GM21619 (cell line): ENCODE measurements around the gene STRIP2.
"Not testable (repeated sequence)": the region's sequence is repeated elsewhere in the genome, so short reads cannot be mapped to it uniquely, and the experiment has no call there.

Experiments
- ATAC-seq: cut with Tn5 transposase; IDR thresholded peaks from one replicate; pipeline ENCODE4 v1.9.1; 2021; ENCODE audit not compliant: unreplicated experiment

The STRIP2 gene

GRCh38 chr7:129417073-129417472, 17.2 kb upstream of the STRIP2 start:
- no peak for ATAC-seq

DNA sequence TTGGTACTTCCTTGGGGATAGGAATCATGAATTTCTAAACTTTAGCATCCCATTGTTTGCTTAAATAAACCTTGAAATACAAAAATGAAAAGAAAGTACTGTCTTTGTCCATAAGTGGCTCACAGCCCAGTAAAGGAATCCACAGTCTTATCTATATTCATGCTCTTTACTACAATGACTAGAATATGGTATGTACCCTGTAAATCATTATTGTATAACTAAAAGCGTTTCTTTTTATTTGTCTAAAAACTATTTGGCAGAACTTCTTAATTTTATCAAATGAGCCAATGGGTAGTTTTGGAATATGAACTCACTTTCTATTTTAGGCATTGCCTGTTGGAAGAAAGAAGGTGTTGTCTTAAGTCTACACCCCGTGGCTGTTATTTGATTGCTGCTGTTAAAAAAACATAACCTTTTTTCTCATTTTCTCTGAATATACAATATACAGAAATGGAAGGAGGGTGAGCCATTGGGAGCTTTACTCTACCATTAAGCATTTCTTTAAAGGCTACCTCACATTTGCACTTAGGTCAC, 12.4 kb upstream of the STRIP2 start:
- ATAC-seq, result no peak

DNA sequence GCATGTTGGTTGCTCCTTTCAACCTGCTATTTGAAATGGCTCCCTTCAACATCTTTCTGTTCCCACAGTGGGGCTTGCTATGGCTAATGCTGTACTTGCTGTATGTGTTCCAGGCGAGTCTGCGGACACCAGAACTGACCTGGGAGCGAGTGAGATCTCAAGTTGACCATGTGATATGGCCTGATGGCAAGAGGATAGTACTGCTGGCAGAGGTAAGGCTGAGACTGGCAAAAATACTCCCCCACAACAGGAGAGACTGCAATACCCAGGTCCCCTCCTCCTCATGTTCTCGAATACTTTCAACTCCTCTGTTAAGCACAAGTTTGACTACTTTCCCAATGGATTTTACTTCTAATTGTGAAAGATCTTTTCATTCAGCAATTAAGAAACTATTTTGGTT, 11.5 kb upstream of the STRIP2 start:
- ATAC-seq, result no peak

DNA sequence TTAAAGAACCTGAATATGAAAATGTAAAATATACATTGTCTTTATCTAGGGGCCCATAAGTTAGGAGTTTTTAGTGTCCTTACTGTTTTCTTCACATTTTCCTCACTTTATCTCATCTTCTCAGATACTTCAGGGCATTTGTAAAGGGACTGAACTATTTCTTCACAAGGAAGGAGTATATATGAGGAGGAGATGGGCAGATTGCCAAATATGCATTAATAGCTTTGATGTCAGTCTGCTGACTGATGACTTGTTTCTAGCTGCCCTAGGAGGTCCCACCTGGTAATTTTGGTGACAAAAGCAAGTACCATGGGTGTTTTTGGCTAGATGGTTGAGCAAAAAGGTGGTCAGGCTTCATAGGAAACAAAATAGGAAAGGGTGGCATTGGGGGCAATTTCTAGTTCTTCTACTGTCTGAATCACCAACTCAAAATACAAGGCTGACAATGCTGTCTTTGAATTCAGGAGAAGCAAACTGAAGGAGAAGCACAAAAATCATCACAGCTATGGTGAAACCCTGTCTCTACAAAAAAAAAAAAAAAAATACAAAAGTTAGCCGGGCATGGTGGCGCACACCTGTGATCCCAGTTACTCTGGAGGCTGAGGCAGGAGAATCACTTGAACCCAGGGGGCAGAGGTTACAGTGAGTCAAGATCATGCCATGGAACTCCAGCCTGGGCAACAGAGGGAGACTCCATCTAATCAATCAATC, 10.4 kb upstream of the STRIP2 start:
- ATAC-seq, result no peak

GRCh38 chr7:129426482-129426881, 7.8 kb upstream of the STRIP2 start:
- no peak for ATAC-seq

GRCh38 chr7:129427526-129428045, 6.6 kb upstream of the STRIP2 start:
- no peak for ATAC-seq

DNA sequence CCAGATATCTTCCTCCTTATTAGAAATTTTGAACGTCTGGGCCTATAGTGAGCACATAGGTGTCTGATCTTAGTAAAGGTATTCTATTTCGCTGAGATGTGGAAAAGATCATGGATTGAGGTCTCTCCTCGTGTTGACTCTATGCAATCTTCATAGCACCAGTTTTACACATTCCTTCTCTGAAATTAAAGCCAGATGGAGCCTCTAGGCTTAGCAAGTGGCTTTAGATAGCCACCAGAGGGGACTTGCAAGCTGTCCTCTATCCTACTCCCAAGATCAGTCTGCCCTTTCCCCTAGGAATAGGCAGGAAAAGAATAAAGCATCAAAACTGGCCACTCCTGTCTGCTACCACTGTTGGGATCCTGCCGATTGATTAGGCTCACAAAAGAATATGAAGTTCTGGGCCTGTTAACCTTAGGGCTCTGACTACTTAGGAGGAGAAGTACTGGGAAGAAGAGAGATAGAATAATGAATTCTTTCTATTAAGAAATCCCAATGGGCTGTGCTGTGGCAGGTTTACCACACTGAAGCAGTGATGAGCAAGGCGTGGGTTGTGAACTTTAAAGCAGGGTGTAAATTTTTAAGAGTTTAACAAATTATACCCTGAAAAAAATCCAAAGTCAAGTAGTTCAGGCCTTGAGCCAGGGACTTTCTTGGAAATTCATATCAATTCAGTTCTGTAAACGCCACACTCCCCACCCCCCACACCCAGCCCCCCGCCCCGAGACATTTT, 2.2 kb upstream of the STRIP2 start:
- ATAC-seq, result no peak

DNA sequence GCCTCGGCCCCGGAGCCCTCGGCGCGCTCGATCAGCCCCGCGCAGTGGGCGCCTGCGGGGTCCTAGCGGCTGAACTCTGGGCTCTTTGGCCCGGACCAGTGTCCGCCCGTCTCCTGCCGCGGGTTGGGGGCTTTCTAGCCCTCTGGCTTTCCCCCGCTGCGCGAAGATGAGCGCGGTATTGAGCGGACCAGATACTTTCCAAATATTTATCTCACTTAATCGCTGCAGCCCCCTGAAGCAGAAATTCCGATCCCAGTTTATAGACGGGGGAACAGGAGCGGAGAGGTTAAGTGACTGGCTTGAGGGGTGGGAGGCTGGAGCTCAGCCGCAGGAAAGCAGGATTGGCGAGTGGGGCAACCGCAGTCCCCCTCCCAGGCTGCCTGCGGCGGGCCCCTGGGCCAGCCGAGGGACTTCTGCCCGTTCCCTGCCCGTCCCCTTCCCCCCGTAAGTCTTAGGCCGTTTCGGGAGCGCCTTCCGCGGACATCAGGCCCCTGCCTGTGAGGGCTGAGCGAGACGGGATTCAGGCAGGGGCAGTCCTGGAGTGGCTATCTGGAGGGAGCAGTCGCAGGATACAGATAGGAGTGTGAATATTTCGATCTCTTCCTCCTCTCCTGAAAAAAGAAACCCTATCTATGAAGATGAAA, 565 bp downstream of the STRIP2 start:
- ATAC-seq, result no peak

GRCh38 chr7:129435414-129435829, 1.2 kb downstream of the STRIP2 start:
- no peak for ATAC-seq

GRCh38 chr7:129436335-129436923, 2.2 kb downstream of the STRIP2 start:
- no peak for ATAC-seq

GRCh38 chr7:129437190-129437589, 3.0 kb downstream of the STRIP2 start:
- ATAC-seq, result no peak

DNA sequence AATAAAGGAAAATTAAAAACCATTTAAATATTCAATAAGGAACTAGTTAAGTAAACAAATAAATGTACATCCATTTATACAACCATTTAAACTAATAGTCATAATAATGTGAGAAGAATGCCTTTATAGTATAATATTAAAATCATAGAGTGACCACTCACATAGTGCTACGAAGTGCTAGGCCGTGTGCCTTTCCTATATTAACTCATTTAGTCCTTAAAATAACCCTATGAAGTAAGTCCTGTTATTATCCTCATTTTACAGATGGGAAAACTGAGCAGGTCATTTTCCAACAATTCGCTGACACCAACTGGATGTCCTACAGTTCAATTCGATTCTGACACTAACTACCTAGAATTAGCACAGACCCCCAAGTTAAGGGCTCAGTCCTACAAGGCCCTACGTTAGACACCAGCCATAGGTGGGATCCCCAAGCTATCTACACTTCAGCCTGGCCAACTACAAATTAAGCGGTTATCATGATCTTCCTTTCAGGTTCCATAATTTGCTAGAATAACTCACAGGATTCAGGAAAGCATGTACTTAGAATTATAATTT, 4.1 kb downstream of the STRIP2 start:
- ATAC-seq, result no peak

- ATAC-seq, result no peak
Observed at GRCh38 chr7:129438839-129439651, 4.8 kb downstream of the STRIP2 start.

DNA sequence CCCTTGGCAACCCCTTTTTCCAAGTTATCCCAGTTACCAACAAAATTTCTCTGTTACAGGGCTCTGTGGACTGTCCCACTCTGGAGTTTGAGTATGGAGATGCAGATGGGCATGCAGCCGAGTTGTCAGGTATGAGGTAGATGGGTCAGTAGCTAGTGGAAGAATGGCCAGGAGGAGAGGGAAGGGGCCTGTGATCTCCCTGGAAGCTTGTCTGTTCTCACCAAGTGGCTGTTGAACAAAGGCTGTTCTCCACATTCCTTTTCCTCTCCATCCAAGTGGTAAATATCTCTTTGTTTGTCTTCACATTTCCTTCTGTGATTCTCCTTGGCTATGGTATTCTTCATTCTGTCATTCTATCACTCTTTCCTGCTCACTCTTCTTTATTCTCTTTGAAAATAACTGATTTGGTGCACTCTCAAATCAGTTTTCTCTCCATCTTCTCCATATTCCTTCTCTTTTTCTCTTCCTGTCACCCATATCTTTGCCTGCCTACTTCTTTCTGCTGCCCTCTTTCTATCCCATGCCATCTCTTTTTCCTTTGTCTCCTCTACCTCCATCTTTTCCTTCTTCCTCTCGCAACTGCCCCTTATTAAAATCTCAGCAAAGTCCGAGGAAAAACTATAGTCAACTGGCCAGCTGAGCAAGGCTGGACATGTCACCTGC, 5.9 kb downstream of the STRIP2 start:
- no peak for ATAC-seq

DNA sequence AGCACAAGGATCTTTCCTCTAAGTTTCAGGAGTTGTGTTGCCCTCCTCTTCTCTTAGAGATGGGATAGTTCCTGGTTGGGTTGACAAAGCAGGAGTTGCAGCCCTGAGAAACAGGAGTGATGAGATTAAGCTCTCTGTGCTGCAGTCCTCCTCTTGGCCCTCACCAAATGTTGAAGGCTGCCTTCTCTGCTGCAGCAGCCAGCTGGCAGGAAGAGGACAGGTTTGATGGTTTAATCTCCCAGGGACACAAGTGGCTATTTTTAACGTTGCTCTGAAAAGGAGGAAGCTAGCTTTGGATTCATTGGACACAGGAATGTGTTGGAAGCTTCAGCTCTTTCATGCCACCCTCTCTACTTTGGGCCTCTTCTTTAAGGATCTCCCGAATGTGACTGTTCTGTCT, 9.4 kb downstream of the STRIP2 start:
- ATAC-seq, result no peak

GRCh38 chr7:129444776-129445175, 10.5 kb downstream of the STRIP2 start:
- ATAC-seq, result not testable (repeated sequence)

DNA sequence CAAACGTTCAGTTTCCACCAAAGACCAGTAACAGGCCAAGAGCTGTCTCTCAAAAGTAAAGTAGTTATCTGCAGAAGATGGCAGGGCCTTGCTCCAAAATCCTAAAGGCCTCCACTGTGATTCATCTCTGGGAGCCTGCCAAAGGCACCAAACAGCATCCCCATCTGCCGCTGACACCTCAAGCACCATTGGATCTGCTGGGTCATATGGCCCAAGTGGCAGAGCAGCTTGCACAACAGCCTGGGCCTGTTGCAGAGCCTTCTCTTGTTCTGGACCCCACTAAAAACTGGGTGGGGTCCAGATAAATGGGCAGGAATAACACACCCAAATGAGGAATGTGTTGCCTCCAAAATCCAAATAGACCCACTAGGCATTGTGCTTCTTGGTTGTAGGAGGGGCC, 12.7 kb downstream of the STRIP2 start:
- not testable (repeated sequence) for ATAC-seq

GRCh38 chr7:129447445-129447844, 13.2 kb downstream of the STRIP2 start:
- not testable (repeated sequence) for ATAC-seq

DNA sequence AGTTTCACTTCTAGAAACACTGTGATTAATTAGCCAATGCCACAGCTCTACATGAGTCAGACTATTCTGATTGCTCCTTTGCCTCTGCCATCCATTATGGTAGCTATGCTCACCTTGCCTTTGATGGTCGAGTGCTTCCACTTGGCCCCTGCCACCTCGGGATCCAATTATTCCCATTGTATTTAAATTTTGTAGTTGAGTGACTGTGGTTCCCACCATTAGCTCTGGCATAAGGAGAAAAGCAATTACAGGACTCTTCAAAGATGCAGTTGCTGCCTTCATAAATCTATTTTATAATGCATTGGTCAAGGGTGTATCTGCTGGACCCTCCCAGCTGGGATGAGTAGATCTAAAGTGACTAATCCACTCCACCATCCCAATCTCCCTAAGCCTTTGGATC, 14.4 kb downstream of the STRIP2 start:
- not testable (repeated sequence) for ATAC-seq
